HG03571 (cell line): ENCODE measurements around the gene CCDC187.
A peak's percentile ranks its signal among the peaks of the same experiment; 100 is the strongest.

ENCODE experiments used
- ATAC-seq: cut with Tn5 transposase; IDR thresholded peaks from one replicate; pipeline ENCODE4 v1.9.1; 2021; ENCODE audit not compliant: unreplicated experiment

The CCDC187 gene

GRCh38 chr9:136286359-136286986 is 17.4 kb downstream of the CCDC187 start:
- ATAC-seq = no peak

GRCh38 chr9:136285501-136286358 is 18.2 kb downstream of the CCDC187 start:
- ATAC-seq = no peak

- no peak for ATAC-seq
These were observed 18.9 kb downstream of the CCDC187 start for GRCh38 chr9:136284951-136285350.

GRCh38 chr9:136284311-136284710 is 19.6 kb downstream of the CCDC187 start:
- no peak for ATAC-seq

GRCh38 chr9:136283291-136284235 is 20.3 kb downstream of the CCDC187 start:
- ATAC-seq = peak; percentile 59

- no peak for ATAC-seq
These were observed 21.5 kb downstream of the CCDC187 start for GRCh38 chr9:136282272-136282861.

- no peak for ATAC-seq
These were observed 22.2 kb downstream of the CCDC187 start for GRCh38 chr9:136281421-136282271.

GRCh38 chr9:136280535-136281315 is 23.2 kb downstream of the CCDC187 start:
- ATAC-seq = no peak

GRCh38 chr9:136279471-136279870 is 24.4 kb downstream of the CCDC187 start:
- ATAC-seq = no peak

GRCh38 chr9:136278894-136279293 is 25.0 kb downstream of the CCDC187 start:
- ATAC-seq = no peak

- no peak for ATAC-seq
These were observed 25.7 kb downstream of the CCDC187 start for GRCh38 chr9:136278221-136278620.

- ATAC-seq = no peak
These were observed 26.1 kb downstream of the CCDC187 start for GRCh38 chr9:136277746-136278145.

- ATAC-seq = no peak
These were observed 27.2 kb downstream of the CCDC187 start for GRCh38 chr9:136276716-136277115.

GRCh38 chr9:136275655-136276429 is 28.1 kb downstream of the CCDC187 start:
- ATAC-seq = no peak

GRCh38 chr9:136274786-136275654 is 28.9 kb downstream of the CCDC187 start:
- ATAC-seq = no peak

GRCh38 chr9:136273921-136274785 is 29.7 kb downstream of the CCDC187 start:
- ATAC-seq = no peak
